RWPE2 (cell line): ENCODE data around the gene OR1E2.

Experiments
- ATAC-seq: fragments of 200-7000 bp; cut with Tn5 transposase; 3 replicates; pipeline ENCODE4 v1.9.1; 2021; ENCODE audit warnings: low read depth
- DNase-seq: peaks from one replicate; pipeline ENCODE4 v3.0.0-alpha.2; 2020; ENCODE audit warnings: low spot score
- H3K27ac ChIP-seq: fragments of 450-650 bp; 2 replicates; pipeline ENCODE4 v1.5.1; 2017; ENCODE audit warnings: mild to moderate bottlenecking; ENCODE audit not compliant: poor library complexity, severe bottlenecking
- H3K27me3 ChIP-seq: fragments of 250-450 bp; sonication (Bioruptor Pico); 2 replicates; pipeline ENCODE4 v1.5.1; 2021; ENCODE audit warnings: mild to moderate bottlenecking, moderate library complexity; ENCODE audit not compliant: insufficient read depth, poor library complexity, severe bottlenecking
- H3K36me3 ChIP-seq: fragments of 250-450 bp; sonication (Bioruptor Pico); 2 replicates; pipeline ENCODE4 v1.5.1; 2020; ENCODE audit warnings: low read depth, mild to moderate bottlenecking, moderate library complexity
- H3K4me1 ChIP-seq: fragments of 250-450 bp; sonication (Bioruptor Pico); 2 replicates; pipeline ENCODE4 v1.5.1; 2021; ENCODE audit warnings: mild to moderate bottlenecking, moderate library complexity; ENCODE audit not compliant: insufficient read depth, poor library complexity, severe bottlenecking
- H3K4me3 ChIP-seq: fragments of 250-450 bp; sonication (Bioruptor Pico); 2 replicates; pipeline ENCODE4 v1.5.1; 2021; ENCODE audit warnings: mild to moderate bottlenecking, moderate library complexity; ENCODE audit not compliant: severe bottlenecking
- H3K9me3 ChIP-seq: fragments of 250-450 bp; sonication (Bioruptor Pico); 2 replicates; pipeline ENCODE4 v1.5.1; 2021; ENCODE audit warnings: mild to moderate bottlenecking, moderate library complexity; ENCODE audit not compliant: severe bottlenecking
- CTCF ChIP-seq: fragments of 450-650 bp; IDR thresholded peaks from one replicate; pipeline ENCODE4 v1.5.1; 2017; ENCODE audit warnings: mild to moderate bottlenecking, moderate library complexity; ENCODE audit not compliant: poor library complexity, severe bottlenecking

OR1E2 gene

GRCh38 chr17:3433741-3434140 lies at the start of gene OR1E2:
TSS of gene OR1E2 (minus strand) at chr17:3433841. CDS start at chr17:3433841, 0 bp downstream.
- H3K27me3 ChIP-seq: peaks cover 8% of the 10 kb centered on the region
- no peak within 1 kb of the TSS for H3K4me3 ChIP-seq
- TF ChIP-seq CTCF: no peak
- H3K4me1 ChIP-seq: no peaks in the 10 kb centered on the region
- no peak within 1 kb of the TSS for H3K27ac ChIP-seq
- ATAC-seq: no peak
- H3K9me3 ChIP-seq: no peaks in the 10 kb centered on the region
- H3K36me3 ChIP-seq: no peaks in the 10 kb centered on the region
- no peak for DNase-seq

- Histone ChIP-seq H3K9me3 (no peaks in the 10 kb centered on the region), H3K27me3 (peaks cover 12% of the 10 kb centered on the region), H3K27ac (no peak overlapping the region), H3K36me3 (no peaks in the 10 kb centered on the region), H3K4me1 (no peaks in the 10 kb centered on the region), H3K4me3 (no peak overlapping the region)
- ATAC-seq (no peak), DNase-seq (no peak)
- TF ChIP-seq CTCF: no peak
These were observed 49.2 kb upstream of the OR1E2 start for GRCh38 chr17:3482852-3483251.

- Histone ChIP-seq H3K4me1 (peaks cover 3% of the 10 kb centered on the region), H3K27me3 (peaks cover 6% of the 10 kb centered on the region), H3K27ac (no peak overlapping the region), H3K4me3 (no peak overlapping the region), H3K9me3 (no peaks in the 10 kb centered on the region), H3K36me3 (no peaks in the 10 kb centered on the region)
- no peak for ATAC-seq
- DNase-seq: no peak
- TF ChIP-seq CTCF: no peak
These were observed 46.3 kb upstream of the OR1E2 start for GRCh38 chr17:3479988-3480387.

- ATAC-seq (peak; percentile 54; the same call in 1 of the 3 replicates), DNase-seq (no peak)
- Histone ChIP-seq H3K27ac (no peak within 1 kb of the TSS), H3K4me1 (peaks cover 3% of the 10 kb centered on the region), H3K9me3 (no peaks in the 10 kb centered on the region), H3K27me3 (no peaks in the 10 kb centered on the region), H3K36me3 (no peaks in the 10 kb centered on the region), H3K4me3 (peak within 1 kb of the TSS; percentile 12)
- TF ChIP-seq CTCF: no peak
These were observed 42.4 kb upstream of the OR1E2 start, which contains the start of gene ASPA for GRCh38 chr17:3475812-3476610. TSS of gene ASPA (plus strand) at chr17:3475997. CDS start at chr17:3476160, 163 bp downstream.

- Histone ChIP-seq H3K4me3 (no peak overlapping the region), H3K27ac (no peak overlapping the region), H3K27me3 (no peaks in the 10 kb centered on the region), H3K9me3 (no peaks in the 10 kb centered on the region), H3K36me3 (no peaks in the 10 kb centered on the region), H3K4me1 (peaks cover 3% of the 10 kb centered on the region)
- TF ChIP-seq CTCF: no peak
- ATAC-seq: no peak
- DNase-seq: no peak
These were observed 41.6 kb upstream of the OR1E2 start for GRCh38 chr17:3475251-3475685.
